Left cardiac atrium (tissue), 4 donors: ENCODE data around the gene ZNF397. TPM values are rescaled to one million over a fixed set of nuclear protein-coding genes. Genes with fewer than 3 reads are reported as not detected.
A peak's percentile ranks its signal among the peaks of the same experiment; 100 is the strongest.

ENCODE experiments used
- ATAC-seq, 2 donors: fragments of 200-7000 bp; cut with Tn5 transposase; one replicate each; pipeline ENCODE4 v1.9.1; 2020; ENCODE audit warnings: mild to moderate bottlenecking in 2 of 2, moderate library complexity in 2 of 2
- DNase-seq: peaks from one replicate; pipeline ENCODE4 v3.0.0-alpha.2; 2020
- intact Hi-C, 2 donors: fragments of 100-400 bp; cut with DNase I; formaldehyde crosslinking; loops; one replicate each; pipeline versions ENCODE4 v1.14.1 to v1.15.1; 2022 to 2023
- total RNA-seq, 2 donors: library from RNA; stranded (reverse); fragmentation: NEBNext Ultra II Directional; extraction: Animal tissue kit (Norgen Biotek cat#: 25700); gene quantifications; one replicate each; pipeline ENCODE4 v1.2.1, GENCODE V29; 2021
- donor health status: DM: no; HTN: yes; CAD: no.
- donor health status: DM: no; HTN: yes; CAD: no; lungs with severe emphysema.
- donor health status: DM: yes; HTN: yes; CAD: no.
- donor health status: Dilated cardiomyopathy.

Gene ZNF397
- total RNA-seq, 2 donors from 2014 or later, result 16.1 to 17.9 TPM

DNA sequence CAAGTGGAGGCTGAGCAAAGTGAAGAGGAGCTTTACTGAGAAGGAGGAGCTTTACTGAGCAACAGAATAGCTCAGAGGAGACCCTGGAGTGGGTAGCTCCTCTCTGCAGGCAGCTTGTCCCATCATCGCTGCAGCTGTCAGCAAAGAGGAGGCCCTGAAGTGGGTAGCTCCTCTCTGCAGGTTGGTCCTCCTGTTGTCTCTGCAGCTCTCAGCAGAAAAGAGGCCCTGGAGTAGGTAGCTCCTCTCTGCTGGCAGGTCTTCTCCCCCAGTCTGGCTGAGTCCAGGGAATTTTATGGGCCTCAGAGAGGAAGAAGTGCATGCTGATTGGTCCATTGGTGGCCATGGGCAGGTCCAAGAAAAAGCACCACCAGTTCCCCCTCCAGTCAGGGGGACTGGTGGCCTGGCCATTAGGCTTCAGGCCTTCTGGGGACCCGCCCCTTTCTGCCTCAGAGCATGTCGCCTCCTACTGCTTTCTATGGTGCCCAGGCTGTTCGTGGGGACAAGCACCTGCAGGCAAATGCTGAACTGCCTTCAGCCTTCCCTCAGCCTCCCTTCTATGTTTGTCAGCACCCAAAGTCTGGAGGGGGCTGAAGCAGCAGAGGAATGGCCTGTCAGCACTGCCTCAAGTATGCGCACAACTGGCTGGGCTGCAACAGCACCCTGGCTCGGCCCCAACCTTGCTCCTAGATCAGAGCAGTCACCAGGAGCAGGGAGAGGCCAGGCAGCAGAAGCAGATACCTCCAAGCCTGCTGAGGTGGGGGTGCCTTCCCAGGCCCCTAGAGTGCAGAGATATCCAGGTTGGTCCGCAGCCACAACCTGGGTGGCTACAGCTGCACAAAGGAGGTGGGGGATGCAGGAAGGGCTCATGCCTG, 43.3 kb downstream of the ZNF397 start:
- intact Hi-C loops, result no loop called here
- peak in 1 of 2 donors; percentile 19 for ATAC-seq
- no peak for DNase-seq

DNA sequence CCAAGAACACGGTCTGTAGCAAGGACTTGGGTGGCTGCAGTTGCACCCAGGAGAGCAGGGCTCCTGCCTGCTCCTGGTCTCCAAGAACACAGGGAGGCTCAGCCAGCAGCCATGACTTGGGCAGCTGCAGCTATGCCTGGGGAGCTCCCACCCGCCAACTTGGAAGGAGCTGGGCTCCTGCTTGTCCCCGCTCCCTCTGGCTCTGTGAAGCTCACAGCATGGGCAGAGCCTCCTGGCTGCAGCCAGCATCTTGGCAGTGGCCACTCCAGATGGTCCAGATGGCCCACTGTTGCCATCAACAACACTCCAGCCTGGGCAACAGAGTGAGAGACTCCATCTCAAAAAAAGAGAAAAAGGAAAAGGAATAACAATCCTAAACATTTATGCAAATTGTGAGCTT, 44.0 kb downstream of the ZNF397 start:
- ATAC-seq (no peak), DNase-seq (no peak)
- intact Hi-C loops, result loop anchor here in 1 of 2 donors (5.0 kb wide), 1 partner anchor 43 kb away; the partner anchor contains the start of gene ZNF397

DNA sequence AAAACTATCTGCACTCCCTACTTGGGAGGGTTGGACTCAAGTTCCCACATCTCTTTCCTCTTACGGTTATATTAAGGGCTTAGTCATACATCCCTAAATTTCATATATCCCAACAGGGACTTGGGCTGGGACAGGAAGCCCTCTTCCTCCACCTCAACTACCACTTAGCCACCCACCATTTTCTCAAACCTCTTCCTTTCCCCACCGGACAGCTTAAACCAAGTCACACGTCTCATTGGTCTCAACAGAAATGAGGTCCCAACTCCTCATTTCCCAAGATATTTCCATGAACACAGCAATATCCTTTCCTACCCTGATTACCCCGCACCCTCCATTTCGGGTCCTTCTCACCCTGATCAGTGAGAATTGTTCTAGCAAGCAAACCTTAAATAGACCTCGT, 48.5 kb downstream of the ZNF397 start:
- intact Hi-C loops, result loop anchor here in 1 of 2 donors (5.0 kb wide), 1 partner anchor 47 kb away; the partner anchor contains the start of gene ZNF397
- ATAC-seq, result peak in 1 of 2 donors; percentile 35
- DNase-seq, result no peak

DNA sequence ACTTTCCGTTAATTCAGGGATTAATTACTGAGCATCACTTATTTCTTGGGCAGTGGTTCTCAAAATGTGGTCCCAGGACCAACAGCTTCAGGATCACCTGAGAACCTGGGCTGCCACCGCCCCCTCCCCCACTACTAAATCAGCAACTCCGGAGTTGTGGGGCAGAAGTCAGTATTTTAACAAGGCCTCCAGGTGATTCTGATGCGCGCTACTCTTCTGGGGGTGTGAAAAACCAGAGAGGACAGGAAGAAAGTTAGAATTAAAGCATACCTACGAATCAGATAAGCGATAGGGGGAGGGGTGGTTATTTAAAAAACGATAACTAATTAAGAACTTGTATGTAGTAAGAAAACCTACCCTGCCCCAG, 48.9 kb downstream of the ZNF397 start:
- intact Hi-C loops, result loop anchor here in 1 of 2 donors (5.0 kb wide), 2 partner anchors 47 to 53 kb away; partner anchors contain the start of genes ZNF24 and ZNF397
- DNase-seq (no peak), ATAC-seq (peak in 1 of 2 donors; percentile 50)

DNA sequence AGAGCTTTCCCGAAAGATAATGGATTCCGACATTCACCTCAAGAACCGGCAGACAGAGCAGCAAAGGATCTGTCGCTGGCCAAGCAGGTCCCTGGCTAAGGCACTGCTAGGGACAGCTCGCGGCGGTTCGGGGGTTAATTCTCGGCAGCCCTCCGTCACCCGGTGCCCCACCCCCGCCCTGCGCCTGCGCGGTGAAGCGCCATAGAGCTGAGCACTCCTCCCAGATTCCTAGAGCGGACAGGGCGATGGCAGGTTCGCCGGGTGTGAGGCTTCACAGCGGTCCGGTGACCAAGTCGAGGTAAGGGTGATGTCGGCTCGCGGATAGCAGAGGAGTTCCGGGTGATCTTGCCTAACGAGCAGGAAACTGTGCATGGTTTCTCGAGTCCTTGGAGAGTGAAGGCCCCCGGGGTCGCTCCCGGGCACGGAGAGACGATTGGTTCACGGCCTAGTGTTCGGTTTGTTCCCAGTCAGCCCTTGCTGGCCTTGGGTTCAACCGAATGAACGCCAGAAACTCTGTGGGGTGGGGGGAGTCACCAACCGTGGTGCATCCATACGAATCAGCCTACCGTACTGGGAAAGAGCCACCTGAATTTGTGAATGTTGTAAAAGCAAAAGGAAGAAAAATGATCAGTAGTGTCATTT, 49.4 kb downstream of the ZNF397 start, which contains the start of gene ZSCAN30:
Gene ZSCAN30, minus strand, starts transcription at position 136 of the 642 bp plus-strand sequence. CDS start 25,877 bp downstream, outside the sequence.
- peak; percentile 99 for ATAC-seq
- intact Hi-C loops, result loop anchor here in 1 of 2 donors (5.0 kb wide), 1 partner anchor 52 kb away; the partner anchor contains the start of gene ZNF24
- DNase-seq, result peak; percentile 95

DNA sequence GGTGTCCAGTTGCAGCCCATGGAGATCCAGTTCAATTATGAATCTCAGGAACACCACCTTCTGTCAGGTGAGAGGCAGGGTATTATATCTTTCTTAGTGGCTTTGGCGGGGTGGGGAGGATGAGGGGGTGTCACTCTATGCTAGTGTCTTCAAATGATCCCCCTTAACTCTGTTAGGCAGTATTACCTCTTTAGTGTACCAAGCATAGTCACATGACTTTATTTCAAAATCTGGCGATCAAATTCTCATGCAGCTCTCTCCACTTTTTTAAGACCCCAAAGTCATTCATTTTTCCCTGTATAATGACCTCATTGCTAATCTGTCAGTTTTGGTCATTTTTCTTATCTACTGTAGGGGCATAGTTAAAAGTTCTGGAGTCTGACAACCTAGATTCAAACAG, 50.3 kb downstream of the ZNF397 start:
- DNase-seq (no peak), ATAC-seq (no peak)
- intact Hi-C loops, result loop anchor here in 1 of 2 donors (5.0 kb wide), 1 partner anchor 51 kb away; the partner anchor contains the start of gene ZNF24

DNA sequence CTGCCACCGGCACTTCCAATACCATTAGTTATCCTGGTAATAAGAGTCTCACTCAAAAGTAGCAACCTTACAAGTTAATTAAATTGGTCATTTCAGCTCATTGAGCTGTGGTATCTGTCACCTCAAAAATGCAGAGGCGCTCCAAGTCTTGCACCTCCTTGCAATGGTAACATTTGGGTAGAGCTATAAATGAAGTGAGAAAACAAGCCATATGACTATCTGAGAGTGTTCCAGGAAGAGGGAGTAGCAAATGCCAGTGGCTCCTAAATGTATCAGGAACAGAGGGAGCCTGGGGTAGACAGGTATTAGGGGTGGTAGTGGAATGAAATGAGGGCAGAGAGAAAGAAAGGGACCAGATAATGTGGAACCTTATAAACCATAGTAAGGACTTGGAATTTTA, 55.2 kb downstream of the ZNF397 start:
- DNase-seq (no peak), ATAC-seq (peak in 1 of 2 donors; percentile 23)
- intact Hi-C loops, result no loop called here

DNA sequence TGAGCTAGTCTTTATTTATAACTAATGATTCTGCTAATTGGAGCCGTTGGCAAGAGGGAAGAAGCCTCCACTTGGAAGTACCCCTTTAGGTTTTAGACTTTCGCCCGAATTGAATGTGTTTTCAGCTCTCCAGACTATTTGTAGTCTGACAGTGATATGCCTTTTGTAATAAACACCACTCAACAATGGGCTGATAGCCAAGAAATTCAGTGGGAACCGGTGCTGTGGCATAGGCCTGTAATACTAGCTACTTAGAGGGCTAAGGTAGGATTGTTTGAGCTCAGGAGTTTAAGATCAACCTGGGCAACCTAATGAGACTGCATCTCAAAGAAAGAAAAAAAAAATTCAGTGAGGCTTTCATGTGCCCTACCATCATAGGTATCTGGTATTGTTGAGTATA, 62.8 kb downstream of the ZNF397 start:
- intact Hi-C loops, result no loop called here
- peak in 1 of 2 donors; percentile 57 for ATAC-seq
- no peak for DNase-seq

DNA sequence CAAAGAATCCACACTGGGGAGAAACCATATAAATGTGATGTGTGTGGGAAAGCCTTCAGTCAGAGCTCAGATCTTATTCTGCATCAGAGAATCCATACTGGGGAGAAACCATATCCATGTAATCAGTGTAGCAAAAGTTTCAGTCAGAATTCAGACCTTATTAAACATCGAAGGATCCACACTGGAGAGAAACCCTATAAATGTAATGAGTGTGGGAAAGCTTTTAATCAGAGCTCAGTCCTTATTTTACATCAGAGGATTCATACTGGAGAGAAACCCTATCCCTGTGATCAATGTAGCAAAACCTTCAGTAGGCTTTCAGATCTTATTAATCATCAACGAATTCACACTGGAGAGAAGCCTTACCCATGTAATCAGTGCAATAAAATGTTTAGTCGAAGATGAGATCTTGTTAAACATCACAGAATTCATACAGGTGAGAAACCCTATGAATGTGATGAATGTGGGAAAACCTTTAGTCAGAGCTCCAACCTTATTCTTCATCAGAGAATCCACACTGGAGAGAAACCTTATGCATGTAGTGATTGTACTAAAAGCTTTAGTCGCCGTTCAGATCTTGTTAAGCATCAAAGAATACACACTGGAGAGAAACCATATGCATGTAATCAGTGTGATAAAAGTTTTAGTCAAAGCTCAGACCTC, 65.9 kb downstream of the ZNF397 start:
- no peak for ATAC-seq
- intact Hi-C loops, result no loop called here

More for the DNA sequence above, 65.9 kb downstream of the ZNF397 start:
- DNase-seq, result no peak

Other genes with a start within 250 kb of the ZNF397 start
- gene MAPRE2, start 199.6 kb upstream of the ZNF397 start, total RNA-seq, result 10 to 100 TPM; 67.1 to 83.4 TPM
- gene ZSCAN30, start 49.2 kb downstream of the ZNF397 start, total RNA-seq, result 10 to 100 TPM; 13.3 to 19.1 TPM
- gene ZNF24, start 103.4 kb downstream of the ZNF397 start, total RNA-seq, result 10 to 100 TPM; 43.5 to 51.1 TPM
- 1 to 10 TPM in 1 of 2 donors, under 1 TPM in 1; 0.97 to 1.0 TPM for gene ZNF396, start 136.3 kb downstream of the ZNF397 start, total RNA-seq